Colonic mucosa (tissue), 4 donors: ENCODE measurements around the gene TRIM14. TPM values are rescaled to one million over a fixed set of nuclear protein-coding genes. Genes with fewer than 3 reads are reported as not detected.
A peak's percentile ranks its signal among the peaks of the same experiment; 100 is the strongest.

Experiments
- DNase-seq: peaks from one replicate; pipeline ENCODE4 v3.0.0-alpha.2; 2020
- H3K27ac ChIP-seq: fragments of 200-600 bp; one replicate; pipeline ENCODE4 v1.8.0; 2021
- H3K27me3 ChIP-seq: fragments of 200-600 bp; one replicate; pipeline ENCODE4 v1.8.0; 2021
- H3K36me3 ChIP-seq: fragments of 200-600 bp; one replicate; pipeline ENCODE4 v1.8.0; 2021
- H3K4me1 ChIP-seq: fragments of 200-600 bp; one replicate; pipeline ENCODE4 v1.8.0; 2021; ENCODE audit warnings: mild to moderate bottlenecking
- H3K4me3 ChIP-seq: fragments of 200-600 bp; one replicate; pipeline ENCODE4 v1.8.0; 2021
- H3K9ac ChIP-seq, 2 donors: one replicate each; pipeline ENCODE4 v1.7.0; 2013; ENCODE audit warnings: control low read depth in 2 of 2, low read depth in 2 of 2, low read length in 2 of 2
- H3K9me3 ChIP-seq: fragments of 200-600 bp; one replicate; pipeline ENCODE4 v1.8.0; 2021
- intact Hi-C: fragments of 100-400 bp; cut with DNase I; formaldehyde crosslinking; loops from one replicate; pipeline ENCODE4 v1.14.1; 2022
- total RNA-seq, 2 donors: library from RNA; stranded (reverse); fragmentation: NEBNext Ultra II Directional in 1 of 2; extraction: Animal tissue kit (Norgen Biotek cat#: 25700) in 1 of 2; gene quantifications; one replicate each; pipeline ENCODE4 v1.2.1, GENCODE V29; 2021
- TF ChIP-seq, protein P1 (sequence below): fragments of 200-600 bp; IDR thresholded peaks from one replicate; pipeline ENCODE4 v1.8.0; 2022; ENCODE audit warnings: antibody characterized with exemption, mild to moderate bottlenecking
- donor health status: healthy.
- donor health status: DM: no; HTN: no; CAD: no.
- donor health status: DM: no; HTN: no; CAD: no.

TRIM14 gene, protein sequence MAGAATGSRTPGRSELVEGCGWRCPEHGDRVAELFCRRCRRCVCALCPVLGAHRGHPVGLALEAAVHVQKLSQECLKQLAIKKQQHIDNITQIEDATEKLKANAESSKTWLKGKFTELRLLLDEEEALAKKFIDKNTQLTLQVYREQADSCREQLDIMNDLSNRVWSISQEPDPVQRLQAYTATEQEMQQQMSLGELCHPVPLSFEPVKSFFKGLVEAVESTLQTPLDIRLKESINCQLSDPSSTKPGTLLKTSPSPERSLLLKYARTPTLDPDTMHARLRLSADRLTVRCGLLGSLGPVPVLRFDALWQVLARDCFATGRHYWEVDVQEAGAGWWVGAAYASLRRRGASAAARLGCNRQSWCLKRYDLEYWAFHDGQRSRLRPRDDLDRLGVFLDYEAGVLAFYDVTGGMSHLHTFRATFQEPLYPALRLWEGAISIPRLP
- 10 to 100 TPM; 44.6 to 62.0 TPM for total RNA-seq

DNA sequence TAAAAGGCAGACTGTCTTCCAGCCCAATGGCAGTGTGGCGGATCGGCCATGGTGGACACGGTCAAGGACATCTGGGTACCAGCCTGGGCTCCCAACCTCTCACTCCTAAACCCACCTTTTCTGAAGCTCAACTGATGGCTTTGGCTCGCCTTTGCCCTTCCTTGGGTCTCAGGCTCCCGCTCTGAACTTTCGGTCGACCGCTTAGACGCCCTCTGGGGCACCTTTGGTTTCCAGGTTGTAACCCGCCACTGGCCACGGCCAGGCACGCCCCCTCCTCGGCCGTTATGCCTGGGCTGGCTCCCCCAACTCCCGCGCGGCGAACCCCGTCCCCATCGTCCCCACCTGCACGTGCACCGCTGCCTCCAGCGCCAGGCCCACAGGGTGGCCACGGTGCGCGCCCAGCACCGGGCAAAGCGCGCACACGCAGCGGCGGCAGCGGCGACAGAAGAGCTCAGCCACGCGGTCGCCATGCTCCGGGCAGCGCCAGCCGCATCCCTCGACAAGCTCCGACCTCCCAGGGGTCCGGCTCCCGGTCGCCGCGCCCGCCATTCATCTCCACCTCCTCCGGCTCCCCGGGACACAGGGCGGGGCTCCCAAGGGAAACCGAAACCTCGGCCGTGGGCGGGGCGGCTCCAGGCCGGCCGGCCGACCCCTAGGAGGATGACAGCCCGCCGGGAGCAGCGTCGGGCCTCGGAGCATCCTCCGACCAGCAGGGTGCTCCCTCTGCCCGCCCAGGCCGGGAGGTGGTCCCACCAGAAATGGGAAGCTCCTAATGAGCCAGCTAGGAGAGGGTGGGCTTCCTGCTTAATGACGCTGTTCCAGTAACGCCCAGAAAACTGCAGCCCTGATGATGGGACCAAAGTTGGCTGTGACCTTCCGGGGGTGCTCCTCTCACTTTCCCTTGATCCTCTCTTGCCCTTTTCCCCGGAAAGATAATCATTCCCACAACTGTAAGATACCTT is at the start of gene TRIM14:
Gene TRIM14, minus strand, starts transcription at position 583 of the 962 bp plus-strand sequence. Its CDS starts 34 bp downstream, at position 549.
- intact Hi-C loops: loop anchor here (5.0 kb wide), 1 partner anchor 42 kb away; no protein-coding TSS in a partner anchor
- Histone ChIP-seq H3K4me1 (peaks cover 4% of the 10 kb centered on the region), H3K4me3 (peak within 1 kb of the TSS; percentile 80), H3K36me3 (no peaks in the 10 kb centered on the region), H3K27me3 (no peaks in the 10 kb centered on the region), H3K9me3 (no peaks in the 10 kb centered on the region), H3K9ac (peak within 1 kb of the TSS; percentile 89 to 97), H3K27ac (peak within 1 kb of the TSS; percentile 96)
- DNase-seq: peak; percentile 87
- TF ChIP-seq, protein P1, sequence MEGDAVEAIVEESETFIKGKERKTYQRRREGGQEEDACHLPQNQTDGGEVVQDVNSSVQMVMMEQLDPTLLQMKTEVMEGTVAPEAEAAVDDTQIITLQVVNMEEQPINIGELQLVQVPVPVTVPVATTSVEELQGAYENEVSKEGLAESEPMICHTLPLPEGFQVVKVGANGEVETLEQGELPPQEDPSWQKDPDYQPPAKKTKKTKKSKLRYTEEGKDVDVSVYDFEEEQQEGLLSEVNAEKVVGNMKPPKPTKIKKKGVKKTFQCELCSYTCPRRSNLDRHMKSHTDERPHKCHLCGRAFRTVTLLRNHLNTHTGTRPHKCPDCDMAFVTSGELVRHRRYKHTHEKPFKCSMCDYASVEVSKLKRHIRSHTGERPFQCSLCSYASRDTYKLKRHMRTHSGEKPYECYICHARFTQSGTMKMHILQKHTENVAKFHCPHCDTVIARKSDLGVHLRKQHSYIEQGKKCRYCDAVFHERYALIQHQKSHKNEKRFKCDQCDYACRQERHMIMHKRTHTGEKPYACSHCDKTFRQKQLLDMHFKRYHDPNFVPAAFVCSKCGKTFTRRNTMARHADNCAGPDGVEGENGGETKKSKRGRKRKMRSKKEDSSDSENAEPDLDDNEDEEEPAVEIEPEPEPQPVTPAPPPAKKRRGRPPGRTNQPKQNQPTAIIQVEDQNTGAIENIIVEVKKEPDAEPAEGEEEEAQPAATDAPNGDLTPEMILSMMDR: no peak

DNA sequence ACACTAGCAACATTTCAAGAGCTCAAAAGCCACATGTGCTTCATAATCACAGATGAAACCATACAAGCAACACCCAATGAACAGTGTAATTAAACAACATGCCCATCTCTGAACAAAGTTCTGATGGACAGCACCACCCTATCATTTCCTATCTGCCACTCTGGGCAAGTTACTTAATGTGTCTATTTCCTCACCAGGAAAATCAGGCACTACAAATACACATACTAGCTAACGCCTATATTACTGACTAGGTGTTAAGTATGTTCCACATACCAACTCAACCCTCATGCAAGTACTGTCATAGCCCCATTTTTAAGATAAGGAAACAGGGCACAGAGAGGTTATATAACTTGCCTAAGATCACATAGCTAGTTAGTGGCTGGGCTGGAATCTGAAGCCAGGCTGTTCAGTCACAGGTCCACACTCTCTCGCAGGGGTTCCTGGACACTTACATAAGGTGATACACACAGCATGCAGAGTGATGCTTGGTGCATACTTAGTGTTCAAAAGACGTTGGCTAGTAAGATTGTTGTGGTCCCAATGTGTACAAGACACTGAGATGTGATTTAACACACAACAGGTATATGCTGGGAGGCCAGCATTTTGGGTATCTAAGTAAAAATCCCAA is 49.2 kb upstream of the TRIM14 start:
- TF ChIP-seq, protein P1: no peak
- no peak for DNase-seq
- no peaks in the 10 kb centered on the region for H3K9me3 ChIP-seq
- H3K27ac ChIP-seq: no peak overlapping the region
- intact Hi-C loops: no loop called here
- no peak overlapping the region for H3K9ac ChIP-seq
- no peak overlapping the region for H3K4me3 ChIP-seq
- H3K36me3 ChIP-seq: no peaks in the 10 kb centered on the region
- H3K4me1 ChIP-seq: no peaks in the 10 kb centered on the region
- H3K27me3 ChIP-seq: no peaks in the 10 kb centered on the region

DNA sequence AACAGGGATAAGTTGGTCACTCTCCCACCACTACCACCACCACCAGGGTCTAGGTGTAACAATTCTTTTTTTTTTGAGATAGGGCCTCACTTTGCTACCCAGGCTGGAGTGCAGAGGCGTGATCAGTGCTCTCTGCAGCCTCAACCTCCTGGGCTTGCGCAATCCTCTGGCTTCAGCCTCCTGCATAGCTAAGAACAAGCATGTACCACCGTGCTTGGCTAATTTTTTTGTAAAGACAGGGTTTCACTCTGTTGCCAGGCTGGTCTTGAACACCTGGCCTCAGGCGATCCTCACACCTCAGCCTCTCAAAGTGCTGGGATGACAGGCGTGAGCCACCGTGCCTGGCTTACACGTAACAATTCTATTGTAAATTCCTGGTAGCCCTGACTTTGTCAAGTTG is 45.9 kb upstream of the TRIM14 start:
- Histone ChIP-seq H3K27ac (no peak overlapping the region), H3K27me3 (no peaks in the 10 kb centered on the region), H3K36me3 (no peaks in the 10 kb centered on the region), H3K9ac (no peak overlapping the region), H3K4me3 (no peak overlapping the region), H3K9me3 (no peaks in the 10 kb centered on the region), H3K4me1 (no peaks in the 10 kb centered on the region)
- intact Hi-C loops: no loop called here
- TF ChIP-seq, protein P1: no peak
- no peak for DNase-seq

DNA sequence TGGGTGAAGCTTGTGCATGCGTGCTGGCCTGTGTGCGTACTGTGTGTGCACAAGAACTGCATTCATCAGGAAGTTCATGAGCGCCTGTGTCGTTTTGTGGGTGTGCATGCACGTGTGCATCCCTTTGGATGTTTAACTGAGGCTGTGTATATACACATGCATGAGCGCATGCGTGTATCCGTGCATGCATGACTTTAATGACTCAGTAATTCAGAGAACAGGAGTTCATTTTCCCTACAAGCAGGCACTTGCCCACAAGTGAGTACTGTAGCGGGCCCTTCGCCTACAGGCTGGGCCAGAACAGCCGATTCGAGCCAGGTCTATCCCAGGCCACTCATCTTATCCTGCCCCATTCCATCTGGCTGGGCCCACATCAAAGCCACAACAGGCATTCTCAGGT is 43.6 kb upstream of the TRIM14 start:
- no peak overlapping the region for H3K4me3 ChIP-seq
- DNase-seq: no peak
- H3K9me3 ChIP-seq: no peaks in the 10 kb centered on the region
- intact Hi-C loops: no loop called here
- no peaks in the 10 kb centered on the region for H3K27me3 ChIP-seq
- no peaks in the 10 kb centered on the region for H3K4me1 ChIP-seq
- H3K27ac ChIP-seq: no peak overlapping the region
- no peak overlapping the region for H3K9ac ChIP-seq
- TF ChIP-seq, protein P1: no peak
- no peaks in the 10 kb centered on the region for H3K36me3 ChIP-seq

DNA sequence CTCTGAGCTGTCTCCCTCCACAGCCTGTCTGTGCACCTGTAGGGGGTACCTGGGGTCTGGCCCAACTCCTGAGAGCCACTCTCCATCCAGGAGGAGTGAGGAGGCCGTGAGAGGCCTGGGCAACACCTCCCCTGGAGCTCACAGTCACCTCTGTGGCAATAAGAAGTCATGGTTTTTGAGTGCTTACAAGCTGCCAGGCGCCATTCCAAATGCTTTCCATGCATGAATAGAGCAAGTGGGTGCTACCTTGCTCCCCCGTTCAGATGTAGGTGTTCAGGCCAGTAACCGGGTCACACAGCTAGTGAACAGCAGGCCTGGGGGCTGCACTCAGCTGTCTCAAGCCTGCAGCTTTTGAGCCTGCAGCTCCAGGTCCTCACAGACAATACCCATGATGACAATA is 42.8 kb upstream of the TRIM14 start:
- TF ChIP-seq, protein P1: no peak
- no peaks in the 10 kb centered on the region for H3K4me1 ChIP-seq
- H3K4me3 ChIP-seq: no peak overlapping the region
- DNase-seq: no peak
- H3K36me3 ChIP-seq: no peaks in the 10 kb centered on the region
- no peaks in the 10 kb centered on the region for H3K9me3 ChIP-seq
- no peak overlapping the region for H3K9ac ChIP-seq
- intact Hi-C loops: no loop called here
- no peaks in the 10 kb centered on the region for H3K27me3 ChIP-seq
- H3K27ac ChIP-seq: no peak overlapping the region
